Right lung (tissue), 5 donors: ENCODE results near the gene NPIPB8. TPM values are rescaled to one million over a fixed set of nuclear protein-coding genes. Genes with fewer than 3 reads are reported as not detected.
"Not testable (repeated sequence)": the region's sequence is repeated elsewhere in the genome, so short reads cannot be mapped to it uniquely, and the experiment has no call there.

Experiments
- DNase-seq, 2 donors: peaks; one replicate each; pipeline ENCODE4 v3.0.0-alpha.2; 2013
- polyA plus RNA-seq, 5 donors: library from polyadenylated mRNA; unstranded; fragments of 120-200 nt; gene quantifications; one replicate each; pipeline versions ENCODE4 v1.2.1 to v1.2.3, GENCODE V29; 2013; ENCODE audit warnings: inconsistent platforms in 1 of 5, low replicate concordance in 1 of 5; ENCODE audit not compliant: insufficient read length in 5 of 5, insufficient read depth in 1 of 5

The NPIPB8 gene
- polyA plus RNA-seq, 5 donors, result 0.63 to 3.0 (median 0.98) TPM

DNA sequence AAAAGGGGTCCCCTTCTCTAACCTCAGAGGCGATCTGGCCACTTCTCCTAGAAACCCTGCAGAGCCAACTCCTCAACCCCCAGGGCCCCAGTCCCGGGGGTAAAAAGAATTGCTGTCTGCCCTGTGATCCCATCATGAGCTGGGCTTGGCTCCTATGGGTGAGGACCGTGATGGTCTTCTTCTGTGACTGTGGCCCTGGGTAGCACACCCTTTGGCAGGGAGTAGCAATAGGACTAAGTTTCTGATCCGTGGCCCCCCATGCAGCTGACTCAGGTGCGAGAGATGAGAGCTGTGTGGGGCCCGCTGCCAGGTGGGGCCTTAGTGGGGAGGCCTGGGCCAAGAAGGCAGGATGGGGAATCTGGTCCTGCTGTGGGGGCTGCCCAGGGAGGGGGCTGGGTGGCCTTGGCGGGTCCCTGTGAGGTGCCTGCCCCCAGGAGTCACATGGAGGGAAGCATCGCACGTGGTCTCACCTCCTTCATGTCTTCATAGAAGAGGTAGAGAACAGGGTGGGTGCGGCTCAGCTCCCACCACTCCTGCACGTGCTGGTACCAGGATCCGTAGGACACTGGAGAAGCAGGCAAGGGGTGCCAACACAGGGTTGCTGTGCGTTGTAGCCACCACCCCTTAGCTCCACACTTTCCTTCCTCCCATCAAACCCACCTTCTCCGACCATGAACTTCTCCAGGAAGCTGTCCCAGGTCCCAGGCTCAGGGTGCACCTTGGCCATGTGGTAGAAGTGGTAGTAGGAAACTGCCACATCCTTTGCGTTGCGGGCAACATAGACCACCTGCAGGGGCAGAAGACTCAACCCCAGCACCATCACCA lies 31.4 kb upstream of the NPIPB8 start:
- no peak for DNase-seq

DNA sequence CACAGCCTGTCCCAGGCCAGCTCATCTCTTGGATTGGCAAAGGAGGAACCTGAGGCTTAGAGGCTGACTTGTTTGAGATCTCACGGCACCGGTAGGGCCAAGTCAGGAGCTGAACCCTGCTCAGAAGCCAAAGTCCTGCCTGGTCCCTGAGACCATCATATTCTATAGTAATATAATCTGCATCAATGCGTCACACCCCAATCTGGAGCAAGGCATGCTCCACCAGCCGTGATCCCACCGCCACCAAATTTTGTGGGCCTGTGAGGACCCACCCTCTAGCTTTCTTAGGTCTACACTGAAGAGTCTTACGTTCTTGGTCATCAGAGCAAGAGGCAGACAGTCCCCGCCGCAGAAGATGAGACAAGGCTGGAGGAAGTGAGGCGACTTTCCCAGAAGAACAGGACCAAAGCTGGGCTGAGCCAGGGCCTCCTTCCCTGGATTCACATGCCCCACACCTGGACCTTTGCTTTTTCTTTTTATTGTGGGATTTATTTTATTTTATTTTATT lies 30.7 kb upstream of the NPIPB8 start:
- DNase-seq, result no peak

GRCh38 chr16:28607681-28608495 lies 30.0 kb upstream of the NPIPB8 start:
- not testable (repeated sequence) for DNase-seq

DNA sequence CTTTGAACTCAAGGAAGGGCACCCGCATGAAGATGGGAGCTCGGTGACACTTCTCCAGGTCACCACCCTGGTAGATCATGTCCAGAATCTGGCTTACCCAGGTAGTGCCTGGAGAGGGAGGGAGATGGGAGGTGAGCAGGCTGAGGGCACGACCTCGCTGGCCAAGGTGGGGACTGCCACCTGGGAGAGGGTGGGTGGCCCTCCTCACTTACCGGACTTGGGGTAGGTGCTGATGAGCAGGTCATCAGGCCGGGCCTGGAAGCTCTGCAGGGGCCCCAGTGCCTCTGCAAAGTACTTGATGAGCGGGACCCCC lies 29.4 kb upstream of the NPIPB8 start:
- not testable (repeated sequence) for DNase-seq

GRCh38 chr16:28608867-28609596 lies 28.8 kb upstream of the NPIPB8 start:
- DNase-seq, result not testable (repeated sequence)

DNA sequence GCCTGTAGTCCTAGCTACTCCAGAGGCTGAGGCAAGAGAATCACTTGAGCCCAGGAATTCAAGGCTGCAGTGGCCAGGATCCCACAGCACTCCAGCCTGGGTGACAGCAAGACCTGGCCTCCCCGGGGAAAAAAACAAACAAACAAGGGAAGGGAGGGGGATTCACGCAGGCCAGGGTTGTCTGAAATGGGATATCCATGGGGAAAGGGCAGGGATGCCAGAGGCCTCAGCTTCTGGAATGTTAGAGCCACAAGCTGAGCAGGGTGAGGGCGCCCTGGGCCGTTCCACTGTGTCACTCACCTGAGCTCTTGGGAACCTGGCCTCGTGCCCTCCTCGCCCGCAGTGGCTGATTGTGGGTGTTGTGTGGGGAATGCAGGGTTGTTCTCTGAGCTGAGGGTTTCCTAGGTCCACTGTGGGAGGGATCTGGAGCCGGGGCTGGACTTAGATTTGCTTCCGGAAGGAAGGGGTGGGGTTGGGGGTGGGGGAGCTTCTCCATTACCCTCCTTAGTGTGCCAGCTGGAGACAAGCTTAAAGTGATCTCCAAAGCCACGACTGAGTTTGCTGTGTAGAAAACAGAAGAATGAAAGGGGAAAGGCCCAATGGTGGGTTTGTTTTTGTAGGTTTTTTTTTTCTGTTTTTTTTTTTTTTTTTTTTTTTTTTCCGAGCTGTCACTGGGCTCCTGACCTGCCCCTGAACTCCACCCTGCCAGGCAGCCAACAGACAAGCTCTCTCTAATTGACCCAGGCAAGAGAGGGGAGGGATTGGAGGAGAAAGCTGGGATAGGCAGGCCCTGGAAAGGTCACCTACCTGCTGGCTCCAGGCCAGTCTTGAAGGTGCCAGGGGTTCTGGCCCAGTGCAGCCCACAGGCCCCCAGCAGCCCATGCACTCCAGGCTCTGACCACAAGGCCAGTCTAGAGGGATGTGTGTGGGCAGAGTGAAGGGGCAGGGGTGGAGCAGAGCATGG lies 28.0 kb upstream of the NPIPB8 start, which contains the start of gene SULT1A1:
Gene SULT1A1 (minus strand): TSS at position 414 of the 964 bp plus-strand sequence. CDS start 1,189 bp downstream, outside the sequence.
- DNase-seq, result peak; percentile 37 to 68

GRCh38 chr16:28610595-28611191 lies 27.2 kb upstream of the NPIPB8 start:
- DNase-seq, result no peak

DNA sequence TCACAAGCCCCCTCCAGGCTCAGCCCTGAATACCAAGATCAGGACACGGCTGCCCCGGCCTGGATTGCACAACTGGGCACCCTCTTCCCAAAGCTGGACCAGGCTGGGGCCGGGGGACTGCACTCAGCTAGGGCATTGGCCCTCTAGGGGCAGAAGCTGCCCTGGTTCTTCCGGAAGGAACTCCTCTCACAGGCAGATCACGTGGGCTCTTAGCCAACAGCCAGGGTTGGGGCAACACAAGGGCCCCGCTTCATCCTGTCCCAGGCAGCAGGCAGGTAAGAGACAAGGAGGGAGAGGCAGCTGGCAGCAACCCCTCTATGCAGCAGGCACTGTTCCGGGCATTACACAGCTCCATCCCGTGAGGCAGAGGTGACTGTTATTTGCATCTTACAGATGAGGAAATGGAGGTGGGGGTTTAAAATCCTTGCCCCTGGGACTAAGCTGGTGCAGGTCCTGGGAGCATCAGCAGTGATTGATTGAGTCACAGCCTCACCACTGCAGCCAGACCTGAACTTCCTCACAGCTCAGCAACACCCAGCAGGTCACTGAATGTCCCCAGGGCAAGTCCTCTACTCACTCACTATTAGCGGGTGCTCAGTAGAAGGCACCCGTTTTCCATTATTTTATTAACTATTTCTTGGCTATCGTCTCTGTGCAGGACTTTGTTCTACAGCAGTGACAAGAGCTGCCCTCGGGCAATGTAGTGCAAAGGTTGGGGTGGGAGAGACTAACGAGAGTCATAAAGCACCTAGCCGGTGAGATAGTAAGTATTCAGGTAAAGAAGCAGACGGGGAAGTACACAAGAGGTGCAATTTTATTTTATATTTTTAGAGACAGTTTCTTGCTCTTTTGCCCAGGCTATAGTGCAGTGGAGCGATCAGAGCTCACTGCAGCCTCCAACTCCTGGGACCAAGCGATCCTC lies 25.2 kb upstream of the NPIPB8 start:
- not testable (repeated sequence) for DNase-seq

- DNase-seq, result not testable (repeated sequence)
Observed at GRCh38 chr16:28613912-28614311, 24.0 kb upstream of the NPIPB8 start.

GRCh38 chr16:28614561-28614960 lies 23.3 kb upstream of the NPIPB8 start:
- DNase-seq, result not testable (repeated sequence)

- not testable (repeated sequence) for DNase-seq
Observed at GRCh38 chr16:28615486-28616223, 22.2 kb upstream of the NPIPB8 start.

DNA sequence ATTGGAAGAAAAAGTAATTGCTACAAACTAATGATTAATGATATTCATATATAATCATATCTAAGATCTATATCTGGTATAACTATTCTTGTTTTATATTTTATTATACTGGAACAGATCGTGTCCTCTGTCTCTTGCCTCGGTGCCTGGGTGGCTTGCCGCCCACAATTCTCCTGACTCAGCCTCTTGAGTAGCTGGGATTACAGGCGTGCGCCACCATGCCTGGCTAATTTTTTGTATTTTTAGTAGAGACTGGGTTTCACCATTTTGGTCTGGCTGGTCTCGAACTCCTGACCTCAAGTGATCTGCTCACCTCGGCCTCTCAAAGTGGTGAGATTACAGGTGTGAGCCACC lies 21.7 kb upstream of the NPIPB8 start:
- not testable (repeated sequence) for DNase-seq

DNA sequence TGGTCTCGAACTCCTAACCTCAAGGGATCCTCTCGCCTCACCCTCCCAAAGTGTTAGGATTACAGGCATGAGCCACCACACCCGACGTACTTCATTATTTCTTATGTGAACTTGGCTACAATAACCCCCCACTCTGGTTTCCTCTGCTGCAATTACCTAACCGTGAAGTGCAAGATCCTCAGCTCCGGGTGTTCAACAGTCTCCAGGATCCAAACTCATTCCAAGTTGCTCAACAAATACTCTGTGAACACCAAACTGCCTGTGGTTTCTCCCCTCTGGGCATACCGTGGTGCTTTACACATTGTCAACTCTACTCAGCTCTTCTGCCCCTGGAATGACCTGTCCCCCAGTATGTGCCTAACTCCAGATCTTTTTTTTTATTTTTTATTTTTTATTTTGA lies 21.2 kb upstream of the NPIPB8 start:
- no peak for DNase-seq

GRCh38 chr16:28617874-28618273 lies 20.0 kb upstream of the NPIPB8 start:
- no peak for DNase-seq

DNA sequence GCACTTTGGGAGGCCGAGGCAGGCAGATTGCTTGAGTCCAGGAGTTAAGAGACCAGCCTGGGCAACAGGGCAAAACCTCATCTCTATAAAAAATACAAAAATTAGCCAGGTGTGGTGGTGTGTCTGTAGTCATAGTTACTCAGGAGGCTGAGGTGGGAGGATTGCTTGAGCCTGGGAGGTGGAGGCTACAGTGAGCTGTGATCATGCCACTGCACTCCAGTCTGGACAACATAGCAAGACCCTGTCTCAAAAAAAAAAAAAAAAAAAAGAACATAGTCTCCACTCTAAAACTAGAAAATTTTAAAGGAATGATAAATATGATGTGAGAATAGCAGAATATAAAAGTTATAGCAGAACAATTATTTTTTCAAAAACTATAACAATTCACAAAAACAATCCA lies 17.5 kb upstream of the NPIPB8 start:
- not testable (repeated sequence) for DNase-seq

GRCh38 chr16:28621481-28622155 lies 16.2 kb upstream of the NPIPB8 start:
- DNase-seq, result no peak

DNA sequence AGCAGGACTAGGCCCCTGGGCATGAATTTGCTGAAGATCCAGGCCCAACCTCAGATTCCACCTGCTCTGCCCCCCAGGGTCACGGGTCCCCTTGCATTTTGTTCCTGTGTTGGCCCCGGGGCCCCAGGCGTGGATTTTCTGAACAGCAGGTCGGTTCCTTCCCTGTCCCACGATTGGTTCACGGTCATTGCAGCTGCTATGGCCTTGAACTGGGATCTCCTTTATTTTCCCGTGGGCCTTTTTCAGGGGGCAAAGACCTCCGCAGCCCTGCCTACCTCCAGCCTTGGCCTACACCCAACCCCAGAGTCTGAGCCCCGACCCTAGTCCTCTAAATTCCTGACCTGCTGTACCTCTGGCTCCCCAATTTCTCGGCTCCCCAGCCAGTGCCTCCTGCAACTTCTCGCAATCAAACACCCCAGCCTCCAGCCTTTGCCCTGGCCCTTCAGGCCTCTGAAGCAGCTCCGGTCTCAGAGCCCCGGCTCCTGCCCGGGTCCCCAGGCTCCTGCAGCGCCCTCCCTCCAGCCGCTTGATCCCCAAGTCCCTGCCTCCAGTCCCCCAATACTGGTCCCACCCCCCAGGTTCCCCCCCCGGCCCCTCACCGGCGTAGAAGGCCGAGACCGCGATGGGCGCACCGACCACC lies 15.2 kb upstream of the NPIPB8 start:
- not testable (repeated sequence) for DNase-seq
